ENCODE results near the gene LRRC4. TPM values are rescaled to one million over a fixed set of nuclear protein-coding genes. Genes with fewer than 3 reads are reported as not detected.

Gene LRRC4
- total and polyA plus RNA-seq, 10 donors, result 0.78 to 43.4 (median 15.8) TPM

- intact Hi-C loops (cut with DNase I; ENCODE audit: low total_unique reads), result no loop called here
- WGBS, 5 donors, result 84 to 100% (median 96%) methylated on average over 1 of the region's 1 CpG
- TF ChIP-seq POLR2A (IDR thresholded peaks at IDR 0.05) (no peak), POLR2AphosphoS5 (IDR thresholded peaks at IDR 0.05) (no peak), CTCF (IDR thresholded peaks at IDR 0.05 in 8 of 11, conservative IDR thresholded peaks at IDR 0.05 in 3 of 11) (no peak)
Measured at GRCh38 chr7:127980901-127981300, 50.3 kb downstream of the LRRC4 start.

GRCh38 chr7:127979728-127980126 lies 51.5 kb downstream of the LRRC4 start:
- peaks cover 0 to 23% (median 17%) of the 10 kb centered on the region in 8 donors for H3K9me3 ChIP-seq
- no peak overlapping the region for H3K27ac ChIP-seq
- no peaks in the 10 kb centered on the region for H3K4me1 ChIP-seq
- TF ChIP-seq POLR2AphosphoS5 (IDR thresholded peaks at IDR 0.05), result no peak
- peaks cover 0 to 55% (median 16%) of the 10 kb centered on the region in 6 donors for H3K36me3 ChIP-seq
- intact Hi-C loops (cut with DNase I; ENCODE audit: low total_unique reads), result no loop called here
- DNase-seq, result no peak
- no peak overlapping the region for H3K4me3 ChIP-seq
- H3K27me3 ChIP-seq (replicated peaks in 1 of 7), result no peaks in the 10 kb centered on the region

More at GRCh38 chr7:127980901-127981300, 50.3 kb downstream of the LRRC4 start:
- Histone ChIP-seq H3K9me3 (peaks cover 0 to 23% (median 17%) of the 10 kb centered on the region in 8 donors), H3K4me1 (no peaks in the 10 kb centered on the region), H3K27me3 (replicated peaks in 1 of 7) (no peaks in the 10 kb centered on the region), H3K27ac (no peak overlapping the region), H3K4me3 (no peak overlapping the region), H3K36me3 (peaks cover 0 to 47% (median 16%) of the 10 kb centered on the region in 6 donors)
- no peak for DNase-seq

- Histone ChIP-seq H3K4me3 (no peak overlapping the region), H3K27ac (no peak overlapping the region), H3K9me3 (peaks cover 0 to 23% (median 17%) of the 10 kb centered on the region in 8 donors), H3K27me3 (replicated peaks in 1 of 7) (no peaks in the 10 kb centered on the region), H3K36me3 (peaks cover 0 to 60% (median 16%) of the 10 kb centered on the region in 6 donors), H3K4me1 (no peaks in the 10 kb centered on the region)
- 90 to 96% (median 94%) methylated on average over 9 of the region's 9 CpGs for WGBS, 5 donors
- intact Hi-C loops (cut with DNase I; ENCODE audit: low total_unique reads), result no loop called here
- TF ChIP-seq POLR2A (IDR thresholded peaks at IDR 0.05) (no peak), CTCF (IDR thresholded peaks at IDR 0.05 in 8 of 11, conservative IDR thresholded peaks at IDR 0.05 in 3 of 11) (no peak), POLR2AphosphoS5 (IDR thresholded peaks at IDR 0.05) (no peak)
- no peak for DNase-seq
Measured at GRCh38 chr7:127979113-127979727, 52.0 kb downstream of the LRRC4 start.

GRCh38 chr7:127978421-127978820 lies 52.8 kb downstream of the LRRC4 start:
- peaks cover 0 to 23% (median 17%) of the 10 kb centered on the region in 8 donors for H3K9me3 ChIP-seq
- H3K27me3 ChIP-seq (replicated peaks in 1 of 7), result no peaks in the 10 kb centered on the region
- peaks cover 0 to 61% (median 16%) of the 10 kb centered on the region in 6 donors for H3K36me3 ChIP-seq
- intact Hi-C loops (cut with DNase I; ENCODE audit: low total_unique reads), result no loop called here
- TF ChIP-seq POLR2AphosphoS5 (IDR thresholded peaks at IDR 0.05) (no peak), POLR2A (IDR thresholded peaks at IDR 0.05) (no peak)
- H3K27ac ChIP-seq, result no peak overlapping the region
- H3K4me1 ChIP-seq, result no peaks in the 10 kb centered on the region
- DNase-seq, result no peak
- 94 to 99% (median 97%) methylated on average over 4 of the region's 4 CpGs for WGBS, 5 donors
- no peak overlapping the region for H3K4me3 ChIP-seq

Other genes with a start within 250 kb of the LRRC4 start
- under 1 TPM in 2 of 7 donors, not detected in 5; 0.12 to 0.44 TPM for gene LEP, start 209.8 kb upstream of the LRRC4 start, total RNA-seq
- gene LEP, start 209.8 kb upstream of the LRRC4 start, polyA plus RNA-seq, result under 1 TPM; 0.06 to 0.21 (median 0.13) TPM

Measured in spleen (tissue), 11 donors.